ENCODE results near the gene TRIM34.
"Not testable (repeated sequence)": the region's sequence is repeated elsewhere in the genome, so short reads cannot be mapped to it uniquely, and the experiment has no call there.

Gene TRIM34

DNA sequence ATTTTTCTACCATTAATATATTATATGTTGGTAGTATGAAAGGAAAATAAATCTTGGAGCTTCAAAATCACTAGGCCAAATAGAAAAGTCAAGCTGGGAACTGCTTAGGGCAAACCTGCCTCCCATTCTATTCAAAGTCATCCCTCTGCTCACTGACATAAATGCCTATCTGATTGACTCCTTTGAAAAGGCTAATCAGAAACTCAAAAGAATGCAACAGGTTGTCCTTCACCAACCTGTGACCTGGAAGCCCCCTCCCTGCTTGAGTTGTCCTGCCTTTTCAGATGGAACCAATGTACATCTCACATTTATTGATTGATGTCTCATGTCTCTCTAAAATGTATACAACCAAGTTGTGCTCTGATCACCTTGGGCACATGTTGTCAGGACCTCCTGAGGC, 3.2 kb upstream of the TRIM34 start:
- no peak for DNase-seq

DNA sequence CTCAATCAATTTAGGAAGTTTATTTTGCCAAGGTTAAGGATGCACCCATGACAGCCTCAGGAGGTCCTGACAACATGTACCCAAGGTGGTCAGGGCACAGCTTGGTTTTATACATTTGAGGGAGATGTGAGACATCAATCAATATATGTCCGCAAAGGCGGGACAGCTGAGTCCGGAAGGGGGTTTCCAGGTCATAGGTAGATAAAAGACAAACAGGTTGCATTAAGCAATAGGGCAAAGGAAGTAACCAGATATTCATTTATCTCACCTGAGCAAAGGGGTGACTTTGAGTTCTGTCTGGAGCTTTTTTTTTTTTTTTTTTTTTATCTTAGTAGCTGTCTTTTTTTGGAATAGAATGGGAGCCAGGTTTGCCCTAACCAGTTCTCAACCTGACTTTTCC, 2.0 kb upstream of the TRIM34 start:
- no peak for DNase-seq

DNA sequence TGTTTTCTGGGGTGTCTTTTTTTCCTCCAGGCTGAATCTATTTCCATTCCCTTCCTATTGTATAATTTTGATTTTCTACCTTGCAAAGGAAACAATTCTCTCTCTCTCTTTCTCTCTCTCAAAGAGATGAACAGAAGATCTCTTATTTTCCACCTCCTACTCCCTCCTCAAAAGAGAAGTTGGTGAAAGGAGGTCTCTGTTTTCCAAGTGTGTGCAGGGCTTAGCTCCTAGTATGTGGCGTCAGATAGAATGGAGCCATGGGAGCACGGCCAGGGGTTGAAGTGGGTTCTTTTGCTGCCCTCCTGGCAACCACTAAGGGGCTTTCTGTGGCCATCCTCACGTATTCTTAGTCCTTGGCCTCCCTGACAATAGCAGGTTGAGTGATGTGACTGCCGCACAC, 480 bp downstream of the TRIM34 start:
- peak in 2 of 3 donors; percentile 8 to 20 for DNase-seq

DNA sequence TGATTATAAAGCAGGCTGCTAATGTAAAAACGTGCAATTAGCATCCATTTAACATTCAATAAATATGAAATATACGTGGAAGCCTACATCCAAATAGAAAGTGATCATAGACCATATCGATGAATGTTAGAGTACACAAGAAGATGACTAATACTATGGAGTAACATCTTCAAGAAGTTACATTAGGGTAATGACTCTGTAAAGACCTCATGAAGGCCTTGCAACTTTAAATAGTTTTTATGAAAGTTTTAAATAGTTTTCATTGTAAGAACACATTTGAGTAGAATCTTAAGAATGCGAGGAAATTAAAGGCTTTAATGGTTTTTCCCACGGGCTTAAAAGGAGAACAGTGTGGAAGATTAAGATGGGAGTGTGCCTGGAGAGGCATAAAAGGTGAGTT, 1.4 kb downstream of the TRIM34 start:
- peak; percentile 24 to 77 (median 74) for DNase-seq

DNA sequence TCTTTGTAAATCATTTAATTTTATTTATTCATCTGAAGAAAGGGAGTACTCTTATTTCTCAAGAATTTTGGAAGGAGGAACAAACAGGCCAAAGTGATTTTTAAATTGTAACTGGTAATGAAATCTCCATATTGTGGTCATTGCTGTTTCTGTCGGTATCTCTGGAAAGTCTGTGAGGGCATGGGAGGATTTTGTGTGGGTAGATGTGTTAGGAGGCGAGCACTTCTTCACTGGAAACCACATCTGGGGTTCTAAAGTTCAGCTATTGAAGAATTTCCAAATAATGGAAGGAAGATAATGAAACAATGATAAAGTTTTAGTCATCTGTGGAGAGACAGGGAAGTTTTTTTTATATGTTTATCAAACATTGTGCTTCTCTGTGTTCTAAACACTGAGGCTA, 6.6 kb downstream of the TRIM34 start:
- DNase-seq = peak; percentile 70 to 85 (median 80)

DNA sequence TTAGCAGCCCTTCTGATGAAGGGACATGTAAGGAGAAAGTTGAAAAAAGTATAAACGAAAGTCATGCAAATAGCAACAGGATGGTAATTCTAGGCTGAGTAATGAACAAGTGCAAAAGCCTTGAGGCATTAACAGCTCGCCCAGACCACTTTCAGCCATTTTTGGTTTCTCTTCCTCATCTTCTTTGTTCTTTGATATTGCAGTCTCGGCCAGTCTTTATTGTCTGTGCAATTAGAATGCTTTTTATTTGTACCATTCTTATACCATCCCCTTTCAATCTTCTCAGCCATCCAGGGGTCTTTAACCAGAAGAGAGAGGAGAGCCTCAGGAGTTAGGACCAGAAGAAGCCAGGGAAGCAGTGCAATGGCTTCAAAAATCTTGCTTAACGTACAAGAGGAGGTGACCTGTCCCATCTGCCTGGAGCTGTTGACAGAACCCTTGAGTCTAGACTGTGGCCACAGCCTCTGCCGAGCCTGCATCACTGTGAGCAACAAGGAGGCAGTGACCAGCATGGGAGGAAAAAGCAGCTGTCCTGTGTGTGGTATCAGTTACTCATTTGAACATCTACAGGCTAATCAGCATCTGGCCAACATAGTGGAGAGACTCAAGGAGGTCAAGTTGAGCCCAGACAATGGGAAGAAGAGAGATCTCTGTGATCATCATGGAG, 7.3 kb downstream of the TRIM34 start:
- peak; percentile 51 to 74 (median 60) for DNase-seq

DNA sequence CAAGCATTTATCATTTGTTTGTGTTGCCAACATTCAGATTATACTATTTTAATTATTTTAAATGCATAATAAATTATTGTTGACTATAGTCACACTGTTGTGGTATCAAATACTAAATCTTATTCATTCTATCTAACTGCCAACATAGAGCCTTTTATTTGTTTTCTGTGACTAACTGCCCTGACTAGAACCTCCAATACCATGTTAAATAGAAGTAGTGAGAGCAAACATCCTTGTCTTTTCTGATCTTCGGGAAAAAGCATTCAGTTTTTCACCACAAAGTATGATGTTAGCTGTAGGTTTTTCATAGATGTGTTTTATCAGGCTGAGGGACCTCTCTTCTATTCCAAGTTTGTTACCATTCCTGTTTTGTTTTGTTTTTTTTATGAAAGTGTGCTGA, 15.2 kb downstream of the TRIM34 start:
- DNase-seq = no peak

DNA sequence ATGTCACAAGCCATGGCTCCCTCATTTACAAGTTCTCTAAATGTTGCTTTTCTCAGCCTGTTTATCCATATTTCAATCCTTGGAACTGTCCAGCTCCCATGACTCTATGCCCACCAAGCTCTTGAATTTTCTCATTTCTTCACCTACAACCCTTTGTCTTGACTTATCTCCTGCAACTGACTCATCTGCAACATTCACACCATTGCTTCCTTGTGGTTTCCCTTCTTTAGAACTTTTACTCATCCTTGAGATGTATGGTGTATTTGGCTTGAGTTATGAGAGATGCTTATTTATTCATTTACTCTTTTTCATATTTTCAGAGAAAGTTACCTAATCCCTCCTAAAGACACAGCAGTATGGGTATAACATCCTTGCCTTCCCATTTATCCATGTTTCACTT, 18.8 kb downstream of the TRIM34 start:
- no peak for DNase-seq

DNA sequence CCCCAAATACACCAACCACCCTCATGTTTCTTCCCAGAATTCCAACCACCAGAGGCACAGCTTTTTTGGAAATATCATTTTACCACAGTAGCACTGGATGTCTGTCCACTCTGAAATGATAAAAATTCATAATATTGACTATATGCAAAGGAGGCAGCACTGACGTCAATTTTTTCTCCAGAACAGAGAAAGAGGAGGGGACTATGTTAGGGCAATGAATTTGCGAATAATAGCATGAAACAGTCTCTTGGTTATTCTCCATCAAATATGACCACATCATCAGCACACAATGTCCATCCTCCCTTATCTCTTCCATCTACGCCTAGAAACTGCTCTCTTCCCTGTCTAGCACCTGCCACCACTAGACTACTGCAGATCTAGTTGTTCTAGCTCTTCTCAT, 21.3 kb downstream of the TRIM34 start:
- DNase-seq = no peak

DNA sequence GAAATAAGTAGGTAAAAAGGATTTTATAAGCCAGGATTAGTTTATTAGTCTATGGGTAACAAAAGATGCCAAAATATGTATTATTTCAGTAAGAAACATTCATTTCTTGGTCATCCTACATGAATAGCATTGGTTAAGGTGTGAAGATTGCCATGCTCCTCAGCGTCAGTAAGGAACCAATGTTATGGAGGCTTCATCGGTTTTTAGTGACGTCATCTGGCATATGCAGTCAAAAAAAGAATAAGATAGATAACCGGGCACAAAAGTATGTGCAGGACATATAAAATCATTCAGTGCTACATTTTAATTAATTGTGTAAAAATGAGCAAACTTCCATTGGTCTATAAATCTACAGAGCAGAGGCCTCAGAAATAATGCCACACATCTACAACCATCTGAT, 30.7 kb downstream of the TRIM34 start:
- no peak for DNase-seq

DNA sequence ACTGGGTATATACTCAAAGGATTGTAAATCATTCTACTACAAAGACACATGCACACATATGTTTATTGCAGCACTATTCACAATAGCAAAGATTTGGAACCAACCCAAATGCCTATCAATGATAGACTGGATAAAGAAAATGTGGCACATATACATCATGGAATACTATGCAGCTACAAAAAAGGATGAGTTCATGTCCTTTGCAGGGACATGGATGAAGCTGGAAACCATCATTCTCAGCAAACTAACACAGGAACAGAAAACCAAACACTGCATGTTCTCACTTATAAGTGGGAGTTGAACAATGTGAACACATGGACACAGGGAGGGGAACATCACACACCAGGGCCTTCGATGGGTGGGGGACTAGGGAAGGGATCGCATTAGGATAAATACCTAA, 32.2 kb downstream of the TRIM34 start:
- not testable (repeated sequence) for DNase-seq

DNA sequence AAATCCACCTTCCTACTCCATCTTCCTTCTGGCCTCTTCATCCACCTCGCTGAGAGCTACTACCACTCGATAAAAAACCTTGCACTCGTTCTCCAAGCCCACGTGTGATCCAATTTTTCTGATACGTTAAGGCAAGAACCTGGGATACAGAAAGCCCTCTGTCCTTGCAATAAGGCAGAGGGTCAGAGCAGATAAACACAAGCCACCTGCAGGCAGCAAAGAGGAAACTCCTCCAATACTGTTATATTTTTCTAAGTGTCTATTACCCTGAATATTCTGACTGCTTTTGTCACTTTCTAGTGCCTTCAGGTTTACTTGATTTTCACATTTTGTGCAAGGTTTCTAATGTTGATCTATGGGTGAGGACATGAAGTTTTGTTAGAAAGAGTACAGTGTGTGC, 33.5 kb downstream of the TRIM34 start:
- DNase-seq = no peak

DNA sequence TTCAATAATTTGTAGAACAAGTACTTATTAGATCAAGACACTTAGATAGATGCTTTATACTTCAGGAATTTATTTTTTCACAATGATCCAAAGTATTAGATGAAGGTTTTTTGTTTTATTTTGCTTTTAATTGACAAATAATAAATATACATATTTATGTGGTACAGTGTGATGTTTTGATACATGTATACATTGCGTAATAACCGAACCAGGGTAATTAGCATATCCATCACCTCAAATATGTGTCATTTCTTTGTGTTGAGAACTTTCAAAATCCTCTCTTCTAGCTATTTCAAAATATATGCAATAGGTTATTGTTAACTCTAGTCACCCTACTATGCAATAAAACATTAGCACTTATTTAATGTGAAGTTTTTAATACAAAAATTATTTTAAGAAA, 38.7 kb downstream of the TRIM34 start:
- DNase-seq = no peak

DNA sequence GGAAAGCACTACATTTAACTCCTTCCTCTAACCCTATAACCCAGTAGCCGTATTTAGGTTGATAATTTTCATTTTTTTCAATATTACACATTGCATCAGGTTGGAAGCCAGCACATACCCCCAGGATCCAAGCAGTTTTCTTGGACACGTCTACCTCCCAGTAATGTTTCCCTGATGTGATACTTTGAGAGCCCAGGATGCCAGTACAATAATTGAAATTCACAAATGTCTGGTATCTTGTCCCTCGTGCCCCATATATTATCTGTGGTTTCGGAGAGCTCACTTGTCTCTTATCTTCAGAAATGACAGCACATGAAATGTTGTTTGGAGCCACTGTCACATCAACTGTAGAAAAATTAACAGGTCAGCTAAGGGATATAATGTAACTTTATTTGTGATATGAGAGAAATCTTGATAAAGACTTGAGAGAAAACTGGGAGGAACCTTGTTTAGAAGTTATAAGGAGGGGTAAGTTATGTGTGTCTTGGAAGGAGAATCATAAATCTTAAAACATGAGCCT, 40.3 kb downstream of the TRIM34 start:
- DNase-seq = no peak

DNA sequence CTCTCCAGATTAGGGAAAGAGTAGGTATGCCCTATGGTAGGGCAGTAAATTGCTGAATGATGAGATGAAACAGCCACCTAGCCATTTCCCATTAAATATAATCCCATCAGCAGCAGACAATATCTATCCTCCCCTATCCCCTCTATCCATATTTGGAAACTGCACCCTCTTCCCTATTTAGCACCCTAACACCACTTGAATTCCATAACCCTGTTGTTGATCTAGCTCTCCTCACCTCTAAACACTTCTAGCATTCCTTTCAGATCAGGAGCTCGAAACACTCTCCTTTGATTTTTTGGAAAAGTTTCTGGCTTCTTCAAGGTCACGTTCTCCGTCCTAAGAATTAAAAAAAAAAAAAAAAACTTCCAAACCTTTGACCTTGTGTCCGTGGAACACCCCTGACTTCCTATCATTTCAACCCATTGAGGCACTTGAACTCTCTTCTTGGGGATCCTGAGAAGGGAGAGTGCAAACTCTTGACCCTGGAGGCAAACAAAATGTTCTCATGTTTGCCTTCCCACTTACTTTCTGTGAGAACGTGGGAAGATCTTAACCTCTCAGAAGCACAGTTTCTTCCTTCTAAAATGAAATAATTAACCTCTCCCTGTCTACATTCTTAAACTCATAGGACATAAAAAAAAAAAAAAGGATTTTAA, 41.1 kb downstream of the TRIM34 start:
- DNase-seq = no peak

DNA sequence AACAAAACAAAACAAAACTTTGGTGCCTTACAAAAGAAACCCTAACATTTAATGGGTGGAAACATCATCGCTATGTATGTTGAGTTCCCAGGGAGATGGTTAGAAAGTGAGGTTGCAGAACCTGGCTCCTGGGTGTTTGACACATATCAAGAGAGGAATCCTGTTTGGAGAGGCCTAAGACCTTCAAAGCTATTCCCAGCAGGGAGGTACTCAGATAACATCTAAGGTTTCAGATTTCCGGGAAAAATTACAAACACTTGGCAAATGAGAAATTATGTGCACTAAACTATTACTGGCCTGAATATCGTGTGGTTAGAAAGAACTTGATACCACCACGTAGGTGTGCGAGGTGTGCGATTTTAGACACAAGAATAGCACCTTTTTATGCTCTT, 41.6 kb downstream of the TRIM34 start:
- DNase-seq = no peak

DNA sequence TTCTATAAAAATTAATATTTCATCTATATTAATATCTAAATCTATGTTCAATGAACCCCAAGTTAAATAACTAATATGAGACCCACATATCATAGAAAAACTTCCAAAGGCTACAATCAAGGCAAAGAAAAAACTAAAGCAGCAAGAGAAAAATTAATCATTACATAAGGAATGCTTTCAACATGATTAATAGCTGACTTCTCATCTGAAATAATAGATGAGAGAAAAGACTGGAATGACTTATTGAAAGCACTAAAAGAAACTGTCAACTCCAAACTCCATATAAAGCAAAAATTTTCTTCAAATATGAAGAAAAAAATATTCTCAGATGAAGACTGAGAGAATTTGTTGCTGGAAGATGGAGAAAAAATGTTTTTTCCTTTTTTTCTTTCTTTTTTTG, 47.0 kb downstream of the TRIM34 start:
- no peak for DNase-seq

DNA sequence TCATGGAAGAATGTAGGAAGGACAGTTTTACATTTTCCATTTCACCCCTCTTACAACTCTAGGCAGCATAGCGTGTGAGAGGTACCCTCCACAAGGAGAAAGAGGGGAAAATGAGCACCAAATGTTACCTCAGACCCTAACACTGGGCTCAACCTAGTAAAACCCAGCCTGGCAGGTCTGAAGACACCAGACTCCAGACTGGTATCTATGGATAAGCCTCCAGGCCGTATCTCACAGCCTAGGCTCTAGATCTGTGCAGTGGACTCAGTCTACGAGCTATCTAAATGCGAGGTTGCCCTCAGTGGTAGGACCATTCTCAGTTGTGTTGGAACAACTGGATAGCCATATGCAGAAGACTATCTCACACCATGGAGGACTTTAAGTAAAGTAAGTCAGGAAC, 49.6 kb downstream of the TRIM34 start:
- no peak for DNase-seq

DNA sequence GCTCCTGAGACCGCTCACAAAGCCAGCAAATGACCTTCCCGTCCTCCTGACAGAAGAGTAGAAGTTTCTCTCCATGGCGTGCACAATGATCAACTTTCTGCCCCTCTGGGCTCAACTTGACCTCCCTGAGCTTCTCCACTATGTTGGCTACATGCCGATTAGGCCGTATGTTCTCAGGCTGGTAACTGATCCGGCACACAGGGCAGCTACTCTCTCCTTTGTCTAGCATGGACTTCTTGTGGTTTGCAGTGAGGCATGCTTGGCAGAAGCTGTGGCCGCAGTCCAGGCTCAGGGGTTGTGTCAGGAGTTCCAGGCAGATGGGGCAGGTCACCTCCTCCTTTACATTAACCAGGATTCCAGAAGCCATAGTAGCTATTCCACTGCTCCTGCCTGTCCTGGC, 55.0 kb downstream of the TRIM34 start:
- no peak for DNase-seq

DNA sequence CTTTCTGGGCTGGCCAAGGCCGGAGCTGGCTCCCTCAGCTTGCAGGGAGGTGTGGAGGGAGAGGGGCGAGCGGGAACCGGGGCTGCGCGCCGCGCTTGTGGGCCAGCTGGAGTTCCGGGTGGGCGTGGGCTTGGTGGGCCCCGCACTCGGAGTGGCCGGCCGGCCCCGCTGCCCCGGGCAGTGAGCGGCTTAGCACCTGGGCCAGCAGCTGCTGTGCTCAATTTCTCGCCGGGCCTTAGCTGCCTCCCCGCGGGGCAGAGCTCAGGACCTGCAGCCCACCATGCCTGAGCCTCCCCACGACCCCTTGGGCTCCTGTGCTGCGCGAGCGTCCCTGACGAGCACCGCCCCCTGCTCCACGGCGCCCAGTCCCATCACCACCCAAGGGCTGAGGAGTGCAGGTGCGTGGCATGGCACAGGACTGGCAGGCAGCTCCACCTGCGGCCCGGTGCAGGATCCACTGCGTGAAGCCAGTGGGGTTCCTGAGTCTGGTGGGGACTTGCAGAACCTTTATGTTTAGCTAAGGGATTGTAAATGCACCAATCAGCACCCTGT, 58.2 kb downstream of the TRIM34 start:
- DNase-seq = not testable (repeated sequence)

DNA sequence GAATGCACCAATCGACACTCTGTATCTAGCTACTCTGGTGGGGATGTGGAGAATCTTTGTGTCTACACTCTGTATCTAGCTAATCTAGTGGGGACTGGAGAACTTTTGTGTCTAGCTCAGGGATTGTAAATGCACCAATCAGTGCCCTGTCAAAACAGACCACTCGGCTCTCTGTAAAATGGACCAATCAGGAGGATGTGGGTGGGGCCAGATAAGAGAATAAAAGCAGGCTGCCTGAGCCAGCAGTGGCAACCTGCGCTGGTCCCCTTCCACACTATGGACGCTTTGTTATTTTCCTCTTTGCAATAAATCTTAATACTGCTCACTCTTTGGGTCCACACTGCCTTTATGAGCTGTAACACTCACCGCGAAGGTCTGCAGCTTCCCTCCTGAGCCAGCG, 58.8 kb downstream of the TRIM34 start:
- DNase-seq = peak in 2 of 3 donors; percentile 30 to 43

DNA sequence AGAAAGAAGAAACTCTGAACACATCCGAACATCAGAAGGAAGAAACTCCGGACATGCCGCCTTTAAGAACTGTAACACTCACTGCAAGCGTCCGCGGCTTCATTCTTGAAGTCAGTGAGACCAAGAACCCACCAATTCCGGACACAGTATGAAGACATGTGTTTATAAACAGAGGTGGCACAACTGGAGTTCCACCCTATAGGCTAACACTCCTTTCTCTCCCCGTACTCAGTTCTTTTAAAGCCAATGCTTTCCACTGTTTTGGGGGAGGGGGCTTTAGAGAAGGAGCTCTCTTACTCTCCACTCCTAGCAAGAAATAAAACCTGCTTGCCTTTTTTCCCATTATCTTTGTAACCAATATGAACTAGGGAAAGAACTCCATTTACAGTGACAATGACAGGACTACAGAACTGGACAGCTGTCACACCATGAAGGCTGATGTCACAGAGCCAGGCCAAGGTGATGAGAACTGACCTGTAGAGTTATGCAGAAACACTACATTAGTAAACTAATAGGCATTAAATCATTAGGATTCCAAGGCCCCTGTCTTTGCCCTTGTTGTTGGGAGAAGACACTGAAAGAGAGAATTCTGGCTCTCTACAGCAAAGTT, 59.3 kb downstream of the TRIM34 start:
- peak in 2 of 3 donors; percentile 22 to 44 for DNase-seq

DNA sequence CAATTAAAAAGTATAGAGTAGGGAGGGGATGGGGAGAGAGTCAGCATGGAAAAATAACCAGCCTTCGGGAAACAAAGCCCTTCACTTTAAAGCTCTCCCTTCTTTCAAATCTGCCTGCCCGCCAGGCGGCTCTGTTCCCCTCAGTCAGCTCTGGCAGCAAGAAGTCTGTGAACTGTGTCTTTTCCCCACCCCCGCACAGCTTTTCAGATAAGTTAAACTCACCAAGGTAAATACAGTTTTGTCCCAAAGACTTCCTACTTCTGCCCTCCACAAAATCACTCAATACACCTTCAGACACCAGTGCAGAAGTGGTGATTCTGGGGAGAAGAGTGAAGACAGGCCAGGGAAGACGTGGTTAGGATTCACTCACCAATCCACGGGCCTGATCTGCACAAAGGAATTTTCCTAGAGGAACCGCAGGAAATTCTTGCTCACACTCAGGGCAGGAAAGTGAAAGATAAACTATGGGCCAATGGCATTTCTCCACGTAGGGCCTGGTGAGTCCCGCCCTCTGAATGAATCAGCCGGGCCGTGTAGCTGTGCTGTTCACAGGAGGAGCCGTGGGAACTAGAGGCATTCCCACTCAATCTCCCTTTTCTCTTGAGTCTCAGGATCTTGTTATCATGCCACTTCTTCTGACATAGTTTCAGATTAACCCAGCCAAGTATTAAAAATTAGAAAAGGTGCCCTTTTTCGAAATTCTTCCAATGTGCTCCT, 60.0 kb downstream of the TRIM34 start, which contains the start of gene TRIM5:
TRIM5 (minus strand) TSS at position 429 of the 717 bp plus-strand sequence. CDS start 4,897 bp downstream, outside the sequence.
- peak; percentile 95 to 99 (median 97) for DNase-seq
